Measurements from ENCODE around the gene SYNE1.
"Not testable (repeated sequence)": the region's sequence is repeated elsewhere in the genome, so short reads cannot be mapped to it uniquely, and the experiment has no call there.

Gene SYNE1

DNA sequence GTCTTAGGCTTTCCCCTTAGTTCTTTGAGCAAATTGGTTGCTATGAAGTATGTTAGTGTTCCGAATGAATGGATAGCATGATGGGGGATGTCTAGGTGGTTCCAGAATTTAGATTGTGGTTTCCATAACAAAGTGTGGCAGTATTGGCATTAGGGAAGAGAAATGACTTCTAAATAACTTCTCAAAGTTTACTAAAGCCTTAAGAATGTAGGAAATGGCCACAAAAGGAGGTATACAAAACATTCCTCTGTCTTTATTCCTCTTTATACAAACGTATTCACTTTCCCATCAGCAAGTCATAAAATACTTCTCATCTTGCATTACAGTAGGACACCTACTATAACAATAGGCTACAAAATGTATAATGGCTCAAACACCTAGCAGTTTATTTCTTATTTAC lies 550.1 kb downstream of the SYNE1 start:
- no peak for DNase-seq

GRCh38 chr6:152086223-152086873 lies 550.8 kb downstream of the SYNE1 start:
- DNase-seq, result no peak

DNA sequence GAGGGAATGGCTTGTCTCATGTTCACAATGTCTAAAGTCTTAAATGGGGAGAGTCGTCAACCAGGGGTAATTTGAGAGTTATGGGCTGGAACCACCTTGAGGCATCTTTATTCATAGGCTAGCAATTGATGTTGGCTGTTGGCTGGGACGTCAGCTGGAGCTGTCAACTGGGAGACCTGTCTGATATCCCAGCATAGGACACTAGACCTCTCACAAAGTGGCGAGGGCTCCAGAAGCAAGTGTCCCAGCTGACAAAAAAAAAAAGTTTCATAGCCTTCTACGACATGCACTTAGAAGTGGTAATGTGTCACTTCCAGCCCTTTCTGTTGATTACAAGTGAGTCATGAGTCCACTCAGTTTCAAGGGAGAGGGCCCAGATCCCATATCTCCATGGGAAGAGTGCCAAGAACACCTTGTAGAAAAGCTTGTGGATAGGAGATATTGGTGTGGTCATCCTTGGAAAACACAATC lies 551.7 kb downstream of the SYNE1 start:
- DNase-seq, result no peak

- DNase-seq, result no peak
Observed at GRCh38 chr6:152078804-152079203, 558.4 kb downstream of the SYNE1 start.

DNA sequence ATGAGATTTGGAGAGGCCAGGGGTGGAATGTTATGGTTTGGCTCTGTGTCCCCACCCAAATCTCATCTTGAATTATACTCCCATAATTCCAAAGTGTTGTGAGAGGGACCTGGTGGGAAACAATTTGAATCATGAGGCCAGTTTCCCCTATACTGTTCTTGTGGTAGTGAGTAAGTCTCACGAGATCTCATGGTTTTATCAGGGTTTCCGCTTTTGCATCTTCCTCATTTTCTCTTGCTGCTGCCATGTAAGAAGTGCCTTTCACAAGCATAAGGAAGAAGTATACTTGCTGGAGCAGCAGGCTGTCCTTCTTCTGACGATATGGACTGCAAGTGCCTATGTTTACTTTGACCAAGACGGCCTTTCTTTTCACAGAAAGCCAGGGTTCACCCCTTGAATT lies 559.2 kb downstream of the SYNE1 start:
- DNase-seq, result no peak

- not testable (repeated sequence) for DNase-seq
Observed at GRCh38 chr6:152076242-152076641, 560.9 kb downstream of the SYNE1 start.

GRCh38 chr6:152071843-152072242 lies 565.3 kb downstream of the SYNE1 start:
- no peak for DNase-seq

Measured in activated T-cell treated with anti-CD3 and anti-CD28 coated beads for 4 hours (primary cell).